Gastroesophageal sphincter (tissue), 4 donors: ENCODE measurements around the gene DOCK4. TPM values are rescaled to one million over a fixed set of nuclear protein-coding genes. Genes with fewer than 3 reads are reported as not detected.
A peak's percentile ranks its signal among the peaks of the same experiment; 100 is the strongest.

Experiments
- ATAC-seq: fragments of 150-250 bp; one replicate; pipeline ENCODE4 v1.9.1; 2016; ENCODE audit warnings: mild to moderate bottlenecking, moderate library complexity
- H3K27ac ChIP-seq, 4 donors: fragments of 200-600 bp; sonication (generic) in 3 of 4; 1 replicate in 3 of 4; 2 replicates in 1 of 4; pipeline ENCODE4 v1.5.1; 2016 to 2019
- H3K27me3 ChIP-seq: fragments of 200-600 bp; sonication (generic); one replicate; pipeline ENCODE4 v1.5.1; 2019
- H3K36me3 ChIP-seq, 2 donors: fragments of 200-600 bp; sonication (generic); one replicate each; pipeline ENCODE4 v1.5.1; 2019; ENCODE audit warnings: control low read depth in 1 of 2
- H3K4me1 ChIP-seq, 3 donors: fragments of 200-600 bp; sonication (generic); 1 replicate in 2 of 3; 2 replicates in 1 of 3; pipeline ENCODE4 v1.5.1; 2016 to 2019; ENCODE audit warnings: control low read depth in 2 of 3
- H3K4me3 ChIP-seq, 2 donors: fragments of 200-600 bp; sonication (generic); one replicate each; pipeline ENCODE4 v1.5.1; 2019; ENCODE audit warnings: mild to moderate bottlenecking in 1 of 2, moderate library complexity in 1 of 2
- H3K9me3 ChIP-seq, 3 donors: fragments of 200-600 bp; sonication (generic); one replicate each; pipeline ENCODE4 v1.5.1; 2017 to 2019; ENCODE audit warnings: control low read depth in 2 of 3
- CTCF ChIP-seq, 4 experiments: fragments of 200-600 bp in 2 of 4; fragments of 450-650 bp in 2 of 4; sonication (generic) in 1 of 4; IDR thresholded peaks; one replicate each; pipeline ENCODE4 v1.5.1; 2017 to 2019; ENCODE audit warnings: antibody characterized with exemption in 4 of 4, mild to moderate bottlenecking in 2 of 4, moderate library complexity in 2 of 4
- EP300 ChIP-seq: sonication (generic); formaldehyde crosslinking; IDR thresholded peaks from one replicate; pipeline ENCODE4 v1.6.1; 2017; ENCODE audit warnings: antibody characterized with exemption, mild to moderate bottlenecking
- POLR2A ChIP-seq, 2 donors: fragments of 450-650 bp; IDR thresholded peaks; one replicate each; pipeline ENCODE4 v1.6.1; 2017; ENCODE audit warnings: antibody characterized with exemption in 2 of 2, mild to moderate bottlenecking in 2 of 2, moderate library complexity in 1 of 2
- POLR2AphosphoS5 ChIP-seq: sonication (generic); formaldehyde crosslinking; IDR thresholded peaks from one replicate; pipeline ENCODE4 v1.6.1; 2017; ENCODE audit warnings: antibody characterized with exemption
- WGBS, 2 donors: methylation state at CpG; one replicate each; pipeline ENCODE4 v1.1.5; 2018; ENCODE audit warnings: low coverage in 1 of 2; 5-methylcytosine and 5-hydroxymethylcytosine counted together
- total RNA-seq, 4 donors: library from RNA; depleted of rRNA; stranded (reverse); fragments of >200 nt; gene quantifications; one replicate each; pipeline ENCODE4 v1.1.0, GENCODE V29; 2016

Gene DOCK4
- total RNA-seq, 4 donors from 2014 or later = 14.0 to 34.1 (median 24.2) TPM

GRCh38 chr7:112195717-112196116, 10.5 kb downstream of the DOCK4 start:
- H3K27ac ChIP-seq = no peak overlapping the region
- WGBS, 2 donors = 78 to 79% methylated on average over 5 of the region's 5 CpGs
- H3K27me3 ChIP-seq = no peaks in the 10 kb centered on the region
- H3K4me3 ChIP-seq = no peak overlapping the region
- peaks cover 0 to 3% (median 0%) of the 10 kb centered on the region in 3 donors for H3K4me1 ChIP-seq
- TF ChIP-seq POLR2A (IDR thresholded peaks at IDR 0.05) (no peak), EP300 (no peak), POLR2AphosphoS5 (no peak), CTCF (IDR thresholded peaks at IDR 0.05) (no peak)
- no peak for ATAC-seq
- H3K9me3 ChIP-seq = no peaks in the 10 kb centered on the region
- no peaks in the 10 kb centered on the region for H3K36me3 ChIP-seq

- Histone ChIP-seq H3K27ac (no peak overlapping the region), H3K9me3 (no peaks in the 10 kb centered on the region), H3K27me3 (no peaks in the 10 kb centered on the region), H3K36me3 (no peaks in the 10 kb centered on the region), H3K4me3 (no peak overlapping the region), H3K4me1 (peaks cover 0 to 2% (median 0%) of the 10 kb centered on the region in 3 donors)
- TF ChIP-seq POLR2A (IDR thresholded peaks at IDR 0.05) (no peak), CTCF (IDR thresholded peaks at IDR 0.05) (no peak), EP300 (no peak), POLR2AphosphoS5 (no peak)
- no peak for ATAC-seq
Measured at GRCh38 chr7:112193915-112194502, 12.2 kb downstream of the DOCK4 start.

GRCh38 chr7:112192236-112193154, 13.7 kb downstream of the DOCK4 start:
- no peaks in the 10 kb centered on the region for H3K4me1 ChIP-seq
- no peaks in the 10 kb centered on the region for H3K9me3 ChIP-seq
- no peaks in the 10 kb centered on the region for H3K36me3 ChIP-seq
- H3K27me3 ChIP-seq = no peaks in the 10 kb centered on the region
- no peak for TF ChIP-seq EP300
- no peak for TF ChIP-seq POLR2AphosphoS5
- TF ChIP-seq CTCF (IDR thresholded peaks at IDR 0.05) = no peak
- no peak for TF ChIP-seq POLR2A (IDR thresholded peaks at IDR 0.05)
- WGBS, 2 donors = 44 to 49% methylated on average over 3 to 4 of the region's 4 CpGs
- ATAC-seq = peak; percentile 66
- no peak overlapping the region for H3K4me3 ChIP-seq
- H3K27ac ChIP-seq = peak overlapping the region in 1 of 4 donors; percentile 48

- WGBS, 2 donors = 100% methylated on average over 1 of the region's 2 CpGs; no CpG with 5 or more reads in 1 of the 2 donors
- H3K9me3 ChIP-seq = no peaks in the 10 kb centered on the region
- no peak overlapping the region for H3K27ac ChIP-seq
- H3K4me1 ChIP-seq = peaks cover 0 to 3% (median 0%) of the 10 kb centered on the region in 3 donors
- no peaks in the 10 kb centered on the region for H3K36me3 ChIP-seq
- H3K27me3 ChIP-seq = no peaks in the 10 kb centered on the region
- no peak for ATAC-seq
- TF ChIP-seq EP300 (no peak), CTCF (IDR thresholded peaks at IDR 0.05) (no peak), POLR2AphosphoS5 (no peak), POLR2A (IDR thresholded peaks at IDR 0.05) (no peak)
- H3K4me3 ChIP-seq = no peak overlapping the region
Measured at GRCh38 chr7:112190120-112190519, 16.1 kb downstream of the DOCK4 start.
